Stimulated activated CD4-positive, alpha-beta T cell treated with anti-CD3 and anti-CD28 coated beads, Interleukin-2, amount 100 ng/mL, for 48 hours (primary cell): ENCODE results near the gene METTL8.
"Not testable (repeated sequence)": the region's sequence is repeated elsewhere in the genome, so short reads cannot be mapped to it uniquely, and the experiment has no call there.

Experiments
- DNase-seq, 2 donors: peaks; one replicate each; pipeline ENCODE4 v3.0.0-alpha.2; 2020

METTL8 gene

GRCh38 chr2:171341394-171342066 lies 92.3 kb downstream of the METTL8 start:
- DNase-seq, result no peak

DNA sequence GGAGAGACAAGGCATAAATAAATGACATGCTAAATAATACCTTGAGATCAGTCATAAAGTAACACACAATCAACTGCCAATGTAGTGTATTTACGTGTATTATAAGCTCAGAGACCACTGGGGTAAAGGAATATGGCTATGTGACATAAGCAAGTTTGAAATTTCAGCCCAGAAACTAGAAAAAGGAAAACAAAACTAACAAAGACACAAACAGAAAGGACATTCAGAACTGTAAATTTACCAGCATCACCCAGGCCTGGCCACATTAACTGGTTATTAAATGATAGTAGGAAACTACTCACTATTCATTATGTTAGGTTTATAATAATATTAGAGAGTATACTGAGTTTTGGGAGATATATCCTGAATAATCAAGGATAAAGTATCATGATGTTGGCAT lies 98.8 kb downstream of the METTL8 start:
- DNase-seq, result no peak

- no peak for DNase-seq
Measured at GRCh38 chr2:171334171-171334570, 99.6 kb downstream of the METTL8 start.

DNA sequence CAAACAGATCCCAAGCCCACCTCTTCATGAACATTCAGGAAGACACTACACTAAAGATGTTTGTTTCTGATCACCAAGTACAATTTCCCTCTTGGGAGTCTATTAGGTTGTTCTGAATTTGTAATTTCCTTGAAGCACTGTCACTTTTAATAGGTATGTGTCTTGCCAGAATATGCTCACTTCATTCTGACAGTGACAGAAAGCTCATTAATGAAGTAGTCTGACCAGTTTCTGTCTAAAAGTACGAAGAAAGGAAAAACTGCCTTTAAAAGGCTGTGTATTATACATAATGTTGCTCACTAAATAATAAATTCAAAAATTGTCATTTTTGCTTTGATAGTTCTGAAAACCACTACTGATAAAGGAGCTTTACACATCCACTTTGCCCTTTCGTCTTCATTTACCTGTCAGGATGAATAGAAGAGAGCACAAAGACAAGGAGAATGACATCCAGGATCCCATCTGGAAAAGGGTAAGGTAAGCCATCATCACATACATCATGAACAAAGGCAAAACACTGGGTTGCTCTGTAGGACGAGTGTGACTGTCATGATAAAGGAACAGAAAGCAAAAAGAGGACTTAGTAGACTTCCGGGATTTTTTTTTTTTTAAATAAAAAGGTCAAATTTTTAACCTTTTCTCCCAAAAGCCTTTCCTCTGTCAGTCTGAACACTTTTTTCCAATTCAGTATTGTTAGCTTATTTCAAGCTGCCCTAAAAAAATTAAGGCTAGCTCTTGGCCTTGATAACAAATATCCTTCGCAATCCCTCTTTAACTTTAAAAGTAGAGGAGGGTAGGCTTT lies 103.4 kb downstream of the METTL8 start:
- no peak for DNase-seq

- DNase-seq, result no peak
Measured at GRCh38 chr2:171327043-171327496, 106.7 kb downstream of the METTL8 start.

DNA sequence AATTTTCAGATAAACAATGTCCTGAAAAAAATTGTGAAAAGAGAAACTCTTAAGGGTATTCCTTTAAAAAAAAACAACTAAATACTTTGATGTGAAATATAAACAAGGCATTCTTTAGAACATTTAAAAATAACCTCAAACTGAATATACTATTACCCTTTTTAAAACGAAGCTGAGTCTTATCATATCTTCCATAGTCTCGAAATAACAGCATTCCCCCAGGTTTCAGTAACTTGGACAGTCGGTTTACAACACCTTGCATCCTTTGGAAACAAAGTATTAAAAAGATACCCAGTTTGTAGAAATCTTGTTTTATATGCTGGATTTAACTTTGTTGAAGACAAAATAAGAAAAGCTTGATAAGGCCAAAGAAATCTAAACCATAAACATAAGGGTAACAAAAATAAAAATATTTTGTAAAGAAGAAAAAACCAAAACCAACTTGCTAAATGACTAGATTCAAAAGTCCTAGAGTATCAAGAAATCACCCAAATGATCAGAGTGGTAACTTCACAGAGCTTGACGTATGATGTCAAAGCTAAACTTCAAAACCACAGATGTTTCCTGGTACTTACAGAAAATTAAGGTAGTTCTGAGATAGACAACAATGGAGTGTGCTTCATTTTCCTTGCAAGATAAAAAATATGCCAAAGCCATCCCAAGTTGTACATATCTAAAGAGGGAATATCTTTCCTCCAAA lies 107.8 kb downstream of the METTL8 start:
- DNase-seq, result no peak

DNA sequence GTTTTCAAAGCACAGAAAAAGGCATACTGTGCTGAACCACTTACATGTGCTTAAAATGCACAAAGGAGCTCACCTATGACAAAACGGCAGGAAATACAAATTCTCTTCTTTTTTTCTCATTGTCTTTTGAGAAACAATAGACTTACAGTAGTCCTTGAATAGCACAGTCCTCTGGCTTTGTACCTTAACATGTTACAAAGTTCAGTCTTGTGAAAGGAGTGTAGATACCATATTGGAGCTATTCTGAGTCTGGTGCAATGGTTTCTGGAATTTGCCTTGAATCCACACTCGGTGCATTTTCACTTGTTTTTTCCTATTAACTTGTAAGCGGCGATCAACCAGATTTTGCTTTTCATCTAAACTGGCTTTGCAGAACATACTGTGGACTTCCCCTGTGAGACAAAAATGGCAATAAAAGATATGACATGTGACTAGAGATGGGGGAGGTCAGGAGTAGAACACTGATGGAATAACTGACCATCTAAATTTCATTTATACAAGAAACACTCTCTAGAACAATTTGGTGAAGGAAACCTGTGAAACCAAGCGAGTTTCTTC lies 109.7 kb downstream of the METTL8 start:
- no peak for DNase-seq

- no peak for DNase-seq
Measured at GRCh38 chr2:171322928-171323327, 110.9 kb downstream of the METTL8 start.

- no peak for DNase-seq
Measured at GRCh38 chr2:171320731-171321130, 113.1 kb downstream of the METTL8 start.

GRCh38 chr2:171320208-171320621 lies 113.6 kb downstream of the METTL8 start:
- no peak for DNase-seq

DNA sequence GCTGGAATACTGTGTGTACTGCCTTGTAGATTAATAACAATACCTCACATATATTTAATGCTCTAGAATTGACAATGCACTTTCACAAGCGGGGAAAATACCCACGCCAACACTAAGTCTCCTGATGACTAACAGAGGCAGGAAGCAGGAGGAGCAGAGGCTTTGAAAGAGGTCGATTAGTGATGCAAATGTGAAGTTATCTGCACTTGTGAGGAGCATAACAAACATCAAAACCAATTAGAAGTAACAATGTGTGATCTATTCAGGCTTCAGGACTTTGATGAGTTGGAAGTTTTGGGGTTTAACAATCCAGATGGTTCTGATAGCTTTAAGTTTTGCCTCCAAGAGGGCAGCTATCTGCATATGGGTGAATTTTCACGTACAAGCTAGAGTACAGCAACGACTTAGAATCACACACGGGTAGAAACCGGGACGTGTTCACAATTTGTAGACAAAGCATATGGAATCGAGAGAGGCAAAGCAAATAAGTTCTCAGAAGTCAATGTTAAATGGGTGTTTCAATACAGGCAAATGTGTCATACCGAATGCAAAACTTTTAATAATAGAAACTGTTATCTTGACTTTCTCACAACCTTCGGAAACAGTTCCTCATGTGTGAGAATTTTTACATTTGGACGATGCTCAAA lies 114.5 kb downstream of the METTL8 start:
- DNase-seq, result peak; percentile 27 to 54

- DNase-seq, result no peak
Measured at GRCh38 chr2:171318463-171318934, 115.3 kb downstream of the METTL8 start.

- peak in 1 of 2 donors; percentile 7 for DNase-seq
Measured at GRCh38 chr2:171317492-171318125, 116.2 kb downstream of the METTL8 start.

DNA sequence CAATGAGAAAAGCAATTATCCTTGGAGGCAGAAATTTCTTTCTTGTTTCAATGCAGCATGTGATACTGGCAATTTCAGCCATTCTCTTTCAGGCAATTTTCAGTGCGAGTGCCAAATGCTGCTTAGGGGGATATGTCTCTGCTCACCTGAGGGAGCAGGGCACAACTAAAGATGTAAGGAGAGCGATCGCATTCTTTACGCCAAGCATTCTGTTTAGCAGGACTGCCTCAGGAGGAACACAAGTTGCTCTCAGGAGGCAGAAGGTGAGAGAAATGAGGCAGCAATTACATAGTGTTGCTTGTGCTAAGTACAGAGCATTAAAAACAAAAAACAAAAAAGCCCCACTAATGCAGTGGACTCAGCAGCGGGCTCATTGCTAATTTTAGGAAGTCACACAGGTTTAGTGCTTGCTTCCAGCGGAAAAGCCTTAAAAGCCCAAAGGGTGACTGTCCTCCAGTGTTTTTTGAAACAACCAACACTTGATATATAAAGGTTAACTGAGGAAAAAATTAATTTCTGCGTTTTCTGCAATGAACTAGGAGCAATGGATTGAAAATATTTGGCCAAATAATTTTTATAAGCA lies 116.9 kb downstream of the METTL8 start:
- DNase-seq, result no peak

- no peak for DNase-seq
Measured at GRCh38 chr2:171316220-171316619, 117.6 kb downstream of the METTL8 start.

- no peak for DNase-seq
Measured at GRCh38 chr2:171315781-171316180, 118.0 kb downstream of the METTL8 start.

GRCh38 chr2:171312182-171312581 lies 121.6 kb downstream of the METTL8 start:
- DNase-seq, result not testable (repeated sequence)

DNA sequence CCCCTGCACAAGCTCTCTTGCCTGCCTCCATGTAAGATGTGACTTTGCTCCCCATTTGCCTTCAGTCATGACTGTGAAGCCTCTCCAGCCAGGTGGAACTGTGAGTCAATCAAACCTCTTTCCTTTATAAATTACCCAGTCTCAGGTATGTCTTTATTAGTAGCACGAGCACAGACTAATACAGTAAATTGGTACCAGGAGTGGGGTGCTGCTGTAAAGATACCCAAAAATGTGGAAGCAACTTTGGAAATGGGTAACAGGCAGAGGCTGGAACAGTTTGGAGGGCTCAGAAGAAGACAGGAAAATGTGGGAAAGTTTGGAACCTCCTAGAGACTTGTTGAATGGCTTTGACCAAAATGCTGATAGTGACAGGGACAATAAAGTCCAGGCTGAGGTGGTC lies 122.2 kb downstream of the METTL8 start:
- DNase-seq, result not testable (repeated sequence)

DNA sequence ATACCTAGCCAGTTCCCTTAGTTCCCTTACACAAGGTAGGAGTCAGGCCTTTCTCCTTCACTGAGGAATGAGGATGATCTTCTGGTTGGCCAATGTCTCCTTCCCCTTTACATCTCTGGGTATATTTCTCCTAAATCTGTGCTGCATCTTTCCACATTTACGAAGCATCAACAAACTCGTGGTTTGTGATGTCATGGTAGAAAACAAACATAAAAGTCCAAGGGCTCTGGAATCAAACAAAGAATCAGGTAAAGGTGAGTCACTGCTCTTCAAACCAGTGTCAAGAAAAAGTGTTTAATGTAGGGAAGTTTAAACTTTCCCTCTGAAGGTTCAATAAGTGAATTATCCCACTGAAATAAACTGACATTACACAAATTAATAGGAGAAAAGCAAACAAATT lies 122.9 kb downstream of the METTL8 start:
- DNase-seq, result no peak

DNA sequence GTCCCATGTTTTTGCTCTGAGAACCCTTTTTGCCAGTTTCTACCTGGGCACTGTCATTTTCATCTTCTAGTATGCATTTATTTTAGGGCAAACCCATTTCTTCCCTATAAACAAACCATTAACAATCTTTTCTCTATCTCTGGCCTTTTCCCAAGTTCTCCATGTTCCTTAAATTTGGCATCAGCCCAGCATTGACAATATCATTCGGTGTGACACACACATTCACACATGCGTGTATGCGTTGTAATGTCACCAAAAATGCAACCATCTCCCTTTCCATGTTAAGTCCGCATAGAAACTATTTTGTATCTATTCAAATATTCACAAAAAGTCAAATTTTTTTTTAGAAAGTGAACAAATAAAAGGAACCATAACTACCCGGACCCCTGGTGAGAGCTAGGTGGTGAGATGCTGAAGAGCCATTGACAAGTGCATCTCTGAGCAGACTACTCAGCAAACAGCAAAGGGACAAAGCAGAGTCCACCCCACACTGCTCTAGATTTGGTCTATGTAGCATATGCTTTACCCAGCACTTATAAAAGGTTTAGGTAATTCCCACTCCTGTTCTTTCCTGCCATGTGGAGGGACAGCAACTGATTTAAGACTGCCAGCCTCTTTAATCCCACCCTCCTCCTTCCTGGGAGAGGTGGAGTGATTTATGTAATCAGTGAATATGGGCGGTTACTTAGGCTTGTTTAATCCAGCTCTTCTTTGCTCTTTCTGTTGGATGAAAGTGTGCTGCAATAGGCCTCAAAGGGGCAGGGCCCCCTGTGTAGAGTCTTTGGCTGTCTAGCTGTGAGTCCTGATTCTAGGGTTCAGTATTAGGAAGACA lies 124.1 kb downstream of the METTL8 start:
- no peak for DNase-seq
